ENCODE measurements around the gene ARF1.

DNA sequence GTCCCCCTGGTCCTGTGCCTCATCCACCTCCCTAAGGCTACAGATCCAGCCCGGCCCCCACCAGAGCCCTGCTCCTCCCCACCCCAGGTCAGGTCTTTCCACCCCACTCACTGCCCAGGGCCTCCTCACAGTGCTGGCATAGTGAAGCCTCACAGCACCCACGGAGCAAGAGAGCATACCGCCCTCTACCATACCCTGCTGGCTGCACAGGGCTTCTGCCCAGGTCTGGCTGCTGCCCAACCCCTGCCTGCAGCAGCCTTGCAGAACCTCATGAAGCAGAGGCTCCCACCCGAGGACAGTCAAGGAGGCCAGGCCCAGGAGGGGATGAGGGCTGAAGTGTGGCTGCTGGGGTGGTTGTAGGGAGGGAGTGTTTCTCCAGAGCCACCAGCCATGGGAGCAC is 19.7 kb upstream of the ARF1 start:
- TF ChIP-seq, protein P1, sequence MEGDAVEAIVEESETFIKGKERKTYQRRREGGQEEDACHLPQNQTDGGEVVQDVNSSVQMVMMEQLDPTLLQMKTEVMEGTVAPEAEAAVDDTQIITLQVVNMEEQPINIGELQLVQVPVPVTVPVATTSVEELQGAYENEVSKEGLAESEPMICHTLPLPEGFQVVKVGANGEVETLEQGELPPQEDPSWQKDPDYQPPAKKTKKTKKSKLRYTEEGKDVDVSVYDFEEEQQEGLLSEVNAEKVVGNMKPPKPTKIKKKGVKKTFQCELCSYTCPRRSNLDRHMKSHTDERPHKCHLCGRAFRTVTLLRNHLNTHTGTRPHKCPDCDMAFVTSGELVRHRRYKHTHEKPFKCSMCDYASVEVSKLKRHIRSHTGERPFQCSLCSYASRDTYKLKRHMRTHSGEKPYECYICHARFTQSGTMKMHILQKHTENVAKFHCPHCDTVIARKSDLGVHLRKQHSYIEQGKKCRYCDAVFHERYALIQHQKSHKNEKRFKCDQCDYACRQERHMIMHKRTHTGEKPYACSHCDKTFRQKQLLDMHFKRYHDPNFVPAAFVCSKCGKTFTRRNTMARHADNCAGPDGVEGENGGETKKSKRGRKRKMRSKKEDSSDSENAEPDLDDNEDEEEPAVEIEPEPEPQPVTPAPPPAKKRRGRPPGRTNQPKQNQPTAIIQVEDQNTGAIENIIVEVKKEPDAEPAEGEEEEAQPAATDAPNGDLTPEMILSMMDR (optimal IDR thresholded peaks at IDR 0.05 in 1 of 3, IDR thresholded peaks at IDR 0.05 in 1 of 3, conservative IDR thresholded peaks at IDR 0.05 in 1 of 3; ENCODE audit: extremely low read depth in 1 of 3, insufficient read depth in 2 of 3, low read length in 3 of 3), result peak in 2 of 3 experiments; percentile 64 to 71
- no peak for TF ChIP-seq EZH2 (IDR thresholded peaks at IDR 0.05; ENCODE audit: low read length)

All from keratinocyte (primary cell).